Heart left ventricle (tissue), 16 donors: ENCODE data around the gene KISS1R. TPM values are rescaled to one million over a fixed set of nuclear protein-coding genes. Genes with fewer than 3 reads are reported as not detected.

Experiments used
- ATAC-seq, 4 donors: fragments of 200-7000 bp; cut with Tn5 transposase; one replicate each; pipeline ENCODE4 v1.9.1; 2020 to 2022; ENCODE audit warnings: moderate library complexity in 4 of 4, mild to moderate bottlenecking in 3 of 4, moderate number of reproducible peaks in 1 of 4
- DNase-seq, 5 donors: peaks; one replicate each; pipeline ENCODE4 v3.0.0-alpha.2; 2020
- H3K27ac ChIP-seq, 12 donors: fragments of 200-600 bp; sonication (generic) in 4 of 12; one replicate each; pipeline versions ENCODE4 v1.5.0 to v1.8.0; 2016 to 2022; ENCODE audit warnings: mild to moderate bottlenecking in 2 of 12
- H3K27me3 ChIP-seq, 9 donors: fragments of 200-600 bp; sonication (generic) in 2 of 9; one replicate each; pipeline versions ENCODE4 v1.5.1 to v1.8.0; 2016 to 2022; ENCODE audit warnings: mild to moderate bottlenecking in 3 of 9
- H3K36me3 ChIP-seq, 9 donors: fragments of 200-600 bp; sonication (generic) in 2 of 9; one replicate each; pipeline versions ENCODE4 v1.5.0 to v1.8.0; 2018 to 2022; ENCODE audit warnings: mild to moderate bottlenecking in 2 of 9
- H3K4me1 ChIP-seq, 12 donors: fragments of 200-600 bp; sonication (generic) in 4 of 12; one replicate each; pipeline versions ENCODE4 v1.5.0 to v1.8.0; 2016 to 2022; ENCODE audit warnings: mild to moderate bottlenecking in 3 of 12
- H3K4me3 ChIP-seq, 12 donors: fragments of 200-600 bp; sonication (generic) in 4 of 12; one replicate each; pipeline versions ENCODE4 v1.5.0 to v1.8.0; 2017 to 2022; ENCODE audit warnings: mild to moderate bottlenecking in 9 of 12, moderate library complexity in 4 of 12
- H3K9me3 ChIP-seq, 12 donors: fragments of 200-600 bp; sonication (generic) in 4 of 12; one replicate each; pipeline versions ENCODE4 v1.5.0 to v1.8.0; 2016 to 2022; ENCODE audit warnings: mild to moderate bottlenecking in 1 of 12
- CTCF ChIP-seq, 12 donors: fragments of 200-600 bp; sonication (generic) in 4 of 12; IDR thresholded peaks; one replicate each; pipeline versions ENCODE4 v1.5.0 to v1.8.0; 2018 to 2022; ENCODE audit warnings: antibody characterized with exemption in 12 of 12, mild to moderate bottlenecking in 5 of 12
- POLR2A ChIP-seq, 2 donors: fragments of 450-650 bp; IDR thresholded peaks; one replicate each; pipeline ENCODE4 v1.6.1; 2017; ENCODE audit warnings: antibody characterized with exemption in 2 of 2, mild to moderate bottlenecking in 2 of 2, moderate library complexity in 2 of 2
- WGBS, 4 donors: extraction: QIAGEN DNeasy Blood & Tissue Kit in 2 of 4; methylation state at CpG; one replicate each; pipeline versions ENCODE4 v1.1.5 to v1.1.7; 2013 to 2018; 5-methylcytosine and 5-hydroxymethylcytosine counted together
- intact Hi-C, 10 donors: fragments of 100-400 bp; cut with DNase I; formaldehyde crosslinking; loops; one replicate each; pipeline versions ENCODE4 v1.11.1 to v1.14.2; 2022
- polyA plus RNA-seq, 2 donors: library from polyadenylated mRNA; stranded (reverse); fragments of 200-250 nt; gene quantifications; one replicate each; pipeline ENCODE4 v1.2.3, GENCODE V29; 2013
- total RNA-seq, 9 donors: library from RNA; depleted of rRNA in 2 of 9; stranded (reverse); fragments of >200 nt in 2 of 9; fragmentation: NEBNext Ultra II Directional in 3 of 9; extraction: Animal tissue kit (Norgen Biotek cat#: 25700) in 3 of 9; gene quantifications; one replicate each; pipeline versions ENCODE4 v1.1.0 to v1.2.4, GENCODE V29; 2016 to 2023
- donor health status: ischemic (EF 13 %, LVEDD 7.1; RV severe dilation, severe dysfunction).
- donor health status: healthy with polysubstance abuse.
- donor health status: DM: no; HTN: yes; CAD: no.
- donor health status: DM: no; HTN: no; CAD: no.
- donor health status: ischemic (EF 25% LVEDD 6.9; RV normal size, moderate dysfunction).
- donor health status: ischemic (EF 25% LVEDD 5.7; RV mildly dilated, moderate dysfunction).
- donor health status: healthy.
- donor health status: DM: yes; HTN: yes; CAD: no.
- donor health status: ischemic (EF 35%, LVEDD 5.7; RV mildly dilated, moderate dysfunction).
- donor health status: nonischemic (EF 11% LVEDD 7.7; RV severe dilation, severe dysfunction).
- donor health status: DM: yes; HTN: yes; CAD: no.
- donor health status: PGD.
- donor health status: ischemic (EF 29% LVEDD 5.4; RV normal size, mild dysfunction).
- donor health status: nonischemic (EF 23%, LVEDD 6.1; RV moderate dilation, normal function).

Gene KISS1R
- total and polyA plus RNA-seq, 11 donors: not detected

- intact Hi-C loops: no loop called here
- Histone ChIP-seq H3K4me3 (no peak overlapping the region), H3K9me3 (peaks cover 0 to 4% (median 0%) of the 10 kb centered on the region in 12 donors), H3K27me3 (no peaks in the 10 kb centered on the region), H3K27ac (peak overlapping the region in 2 of 12 donors; percentile 13 to 33), H3K36me3 (peaks cover 0 to 5% (median 0%) of the 10 kb centered on the region in 9 donors), H3K4me1 (peaks cover 0 to 21% (median 0%) of the 10 kb centered on the region in 12 donors)
- peak; percentile 63 to 88 (median 73) for DNase-seq
- peak; percentile 59 to 80 (median 73) for ATAC-seq
- 84 to 90% (median 87%) methylated on average over 34 to 47 of the region's 47 CpGs for WGBS, 4 donors
- TF ChIP-seq POLR2A (IDR thresholded peaks at IDR 0.05) (no peak), CTCF (IDR thresholded peaks at IDR 0.05) (no peak)
Measured at GRCh38 chr19:947707-948539, 30.8 kb downstream of the KISS1R start.

GRCh38 chr19:948842-949496 lies 31.8 kb downstream of the KISS1R start:
- TF ChIP-seq POLR2A (IDR thresholded peaks at IDR 0.05) (no peak), CTCF (IDR thresholded peaks at IDR 0.05) (no peak)
- intact Hi-C loops: no loop called here
- DNase-seq: no peak
- Histone ChIP-seq H3K4me3 (no peak overlapping the region), H3K27me3 (no peaks in the 10 kb centered on the region), H3K36me3 (peaks cover 0 to 3% (median 0%) of the 10 kb centered on the region in 9 donors), H3K9me3 (no peaks in the 10 kb centered on the region), H3K27ac (no peak overlapping the region), H3K4me1 (peaks cover 0 to 28% (median 0%) of the 10 kb centered on the region in 12 donors)
- 90 to 97% (median 93%) methylated on average over 16 to 25 of the region's 25 CpGs for WGBS, 4 donors
- no peak for ATAC-seq

- Histone ChIP-seq H3K27ac (no peak overlapping the region), H3K9me3 (no peaks in the 10 kb centered on the region), H3K27me3 (no peaks in the 10 kb centered on the region), H3K4me1 (peaks cover 0 to 28% (median 0%) of the 10 kb centered on the region in 12 donors), H3K36me3 (peaks cover 0 to 3% (median 0%) of the 10 kb centered on the region in 9 donors), H3K4me3 (no peak overlapping the region)
- intact Hi-C loops: no loop called here
- DNase-seq (no peak), ATAC-seq (no peak)
- WGBS, 4 donors: 82 to 93% (median 89%) methylated on average over 16 to 17 of the region's 17 CpGs
- TF ChIP-seq POLR2A (IDR thresholded peaks at IDR 0.05) (no peak), CTCF (IDR thresholded peaks at IDR 0.05) (no peak)
Measured at GRCh38 chr19:950352-951066, 33.4 kb downstream of the KISS1R start.
